ENCODE measurements around the gene KLF15.

KLF15 gene

GRCh38 chr3:126399756-126400155, 42.5 kb upstream of the KLF15 start:
- no peak overlapping the region for H3K27ac ChIP-seq
- no peak for DNase-seq
- no peak overlapping the region for H3K4me3 ChIP-seq (ENCODE audit: low read depth, low read length)
- no peaks in the 10 kb centered on the region for H3K9me3 ChIP-seq (ENCODE audit: severe bottlenecking)
- H3K27me3 ChIP-seq (ENCODE audit: insufficient read depth, low read depth, severe bottlenecking), result no peaks in the 10 kb centered on the region
- no peaks in the 10 kb centered on the region for H3K36me3 ChIP-seq
- no peak for TF ChIP-seq CTCF (IDR thresholded peaks at IDR 0.05; ENCODE audit: low read depth, low read length)

- DNase-seq, result no peak
- Histone ChIP-seq H3K4me3 (ENCODE audit: low read depth, low read length) (no peak overlapping the region), H3K36me3 (no peaks in the 10 kb centered on the region), H3K27ac (no peak overlapping the region), H3K27me3 (ENCODE audit: insufficient read depth, low read depth, severe bottlenecking) (no peaks in the 10 kb centered on the region), H3K9me3 (ENCODE audit: severe bottlenecking) (no peaks in the 10 kb centered on the region)
- TF ChIP-seq CTCF (IDR thresholded peaks at IDR 0.05; ENCODE audit: low read depth, low read length), result no peak
These were observed 42.1 kb upstream of the KLF15 start for GRCh38 chr3:126399351-126399735.

- no peak overlapping the region for H3K4me3 ChIP-seq (ENCODE audit: low read depth, low read length)
- no peak for DNase-seq
These were observed 41.5 kb upstream of the KLF15 start for GRCh38 chr3:126398423-126399350.

DNA sequence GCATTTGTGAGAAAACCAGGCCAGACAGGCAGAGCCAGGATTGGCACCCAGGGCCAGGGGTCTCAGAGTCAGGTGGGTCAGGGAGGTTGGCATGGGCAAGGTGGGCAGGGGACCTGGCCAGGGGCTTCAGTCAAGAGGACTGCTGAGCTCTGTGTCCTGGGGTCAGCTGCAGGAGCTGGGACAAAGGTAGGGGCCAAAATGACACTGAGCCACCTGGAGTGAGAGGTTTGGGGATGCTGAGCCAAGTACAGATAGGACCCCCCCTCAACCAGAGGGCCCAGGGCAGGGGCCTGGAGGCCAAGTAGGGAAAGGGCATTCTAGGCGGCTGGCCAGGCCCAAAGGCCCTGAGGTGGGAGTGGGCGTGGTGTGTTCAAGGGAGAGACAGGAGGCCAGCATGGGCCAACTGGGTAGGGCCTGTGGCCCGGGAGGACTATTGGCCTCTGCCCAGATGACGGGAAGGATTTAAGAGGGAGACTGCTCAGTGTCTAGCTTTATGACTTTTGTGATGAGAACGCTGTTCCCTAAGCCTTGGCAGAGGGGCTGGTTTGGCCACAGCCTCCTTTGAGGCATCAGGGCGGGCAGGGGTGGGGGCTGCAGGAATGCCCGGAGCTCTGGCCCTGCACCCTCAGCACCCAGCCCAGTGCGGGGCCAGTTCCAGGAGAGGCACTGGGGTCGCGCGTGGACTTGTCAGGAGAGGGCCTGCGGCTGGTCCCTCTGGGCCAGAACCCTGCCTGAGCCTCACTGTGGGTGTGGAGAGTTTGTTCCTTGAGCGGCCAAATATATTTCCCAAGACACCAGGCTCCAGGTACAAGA, 40.6 kb upstream of the KLF15 start:
- no peak overlapping the region for H3K27ac ChIP-seq
- no peaks in the 10 kb centered on the region for H3K27me3 ChIP-seq (ENCODE audit: insufficient read depth, low read depth, severe bottlenecking)
- no peak for TF ChIP-seq CTCF (IDR thresholded peaks at IDR 0.05; ENCODE audit: low read depth, low read length)

More at GRCh38 chr3:126398423-126399350, 41.5 kb upstream of the KLF15 start:
- H3K36me3 ChIP-seq, result no peaks in the 10 kb centered on the region
- H3K9me3 ChIP-seq (ENCODE audit: severe bottlenecking), result no peaks in the 10 kb centered on the region
- TF ChIP-seq CTCF (IDR thresholded peaks at IDR 0.05; ENCODE audit: low read depth, low read length), result no peak
- no peaks in the 10 kb centered on the region for H3K27me3 ChIP-seq (ENCODE audit: insufficient read depth, low read depth, severe bottlenecking)
- H3K27ac ChIP-seq, result no peak overlapping the region

GRCh38 chr3:126396536-126396935, 39.3 kb upstream of the KLF15 start:
- H3K36me3 ChIP-seq, result no peaks in the 10 kb centered on the region
- no peak for DNase-seq
- no peak overlapping the region for H3K27ac ChIP-seq
- H3K27me3 ChIP-seq (ENCODE audit: insufficient read depth, low read depth, severe bottlenecking), result no peaks in the 10 kb centered on the region
- no peak for TF ChIP-seq CTCF (IDR thresholded peaks at IDR 0.05; ENCODE audit: low read depth, low read length)
- H3K9me3 ChIP-seq (ENCODE audit: severe bottlenecking), result no peaks in the 10 kb centered on the region
- no peak overlapping the region for H3K4me3 ChIP-seq (ENCODE audit: low read depth, low read length)

More for the DNA sequence above, 40.6 kb upstream of the KLF15 start:
- Histone ChIP-seq H3K36me3 (no peaks in the 10 kb centered on the region), H3K9me3 (ENCODE audit: severe bottlenecking) (no peaks in the 10 kb centered on the region), H3K4me3 (ENCODE audit: low read depth, low read length) (no peak overlapping the region)
- DNase-seq, result no peak
